Ishikawa (cell line): ENCODE results near the gene DACH2.

ENCODE experiments used
- CEBPB ChIP-seq: IDR thresholded peaks from 2 replicates; pipeline ENCODE4 v1.6.1; 2012
- REST ChIP-seq: IDR thresholded peaks from 2 replicates; pipeline ENCODE4 v1.6.1; 2012; ENCODE audit warnings: low read depth, mild to moderate bottlenecking

GRCh38 chrX:86263526-86263925 is 115.3 kb downstream of the DACH2 start:
- TF ChIP-seq REST (no peak), CEBPB (no peak)
